ENCODE measurements around the gene PLA2G4B. TPM values are rescaled to one million over a fixed set of nuclear protein-coding genes. Genes with fewer than 3 reads are reported as not detected.

The PLA2G4B gene
- total RNA-seq, 1 experiment from 2014 or later = 3.7 TPM

GRCh38 chr15:41822957-41823356 lies 15.7 kb upstream of the PLA2G4B start:
- H3K9me3 Mint-ChIP-seq = no peaks in the 10 kb centered on the region
- peak overlapping the region in 1 of 3 experiments; percentile 88; a peak in 1 of 7 replicates for H3K27ac Mint-ChIP-seq
- H2BK15ac ChIP-seq (ENCODE audit: low read depth, low read length) = no peak overlapping the region
- H4K91ac ChIP-seq (ENCODE audit: insufficient read length, low read depth, low read length) = no peak overlapping the region
- no peak overlapping the region for H3K9ac ChIP-seq (ENCODE audit: extremely low read depth, insufficient read length, low read length)
- H3T11ph ChIP-seq (ENCODE audit: low read length) = no peak overlapping the region
- H3K4me1 Mint-ChIP-seq = peaks cover 4 to 12% of the 10 kb centered on the region in 2 experiments; a peak in 3 of 4 replicates
- H2BK120ac ChIP-seq (ENCODE audit: low read depth, low read length, poor library complexity, severe bottlenecking) = no peak overlapping the region
- no peak overlapping the region for H2BK20ac ChIP-seq (ENCODE audit: low read depth, low read length, poor library complexity, severe bottlenecking)
- H2AFZ ChIP-seq (ENCODE audit: low read length) = no peak overlapping the region
- no peak overlapping the region for H2AK5ac ChIP-seq (ENCODE audit: insufficient read length, low read length)
- no peak overlapping the region for H3K4me2 ChIP-seq (ENCODE audit: insufficient read depth, insufficient read length, low read length)
- TF ChIP-seq CTCF (conservative IDR thresholded peaks at IDR 0.05) = no peak
- no peaks in the 10 kb centered on the region for H4K20me1 ChIP-seq (ENCODE audit: control insufficient read depth, insufficient read depth, insufficient read length)
- H3K4me3 Mint-ChIP-seq = no peak overlapping the region
- WGBS (ENCODE audit: extremely low coverage, insufficient read length, low lambda C conversion rate) = no CpG with 5 or more reads among the region's 6 CpGs
- no peaks in the 10 kb centered on the region for H3K27me3 Mint-ChIP-seq (ENCODE audit: low read depth)
- no peaks in the 10 kb centered on the region for H3K4me1 ChIP-seq (ENCODE audit: insufficient read depth, low read length)
- no peak overlapping the region for H3K23ac ChIP-seq (ENCODE audit: insufficient read length, low read depth, low read length)
- no peak overlapping the region for H2BK5ac ChIP-seq (ENCODE audit: insufficient read length, low read length)
- H3K23me2 ChIP-seq (ENCODE audit: insufficient read length, low read depth, low read length, poor library complexity, severe bottlenecking) = peaks cover 5% of the 10 kb centered on the region
- H3K4ac ChIP-seq (ENCODE audit: low read depth, low read length) = no peak overlapping the region
- no peak overlapping the region for H4K5ac ChIP-seq (ENCODE audit: insufficient read length, low read depth, low read length)
- no peak overlapping the region for H3K56ac ChIP-seq (ENCODE audit: insufficient read length, low read depth, low read length)
- no peak overlapping the region for H3K14ac ChIP-seq (ENCODE audit: insufficient read depth, low read length)
- H3K79me2 ChIP-seq (ENCODE audit: insufficient read depth, low read length) = no peaks in the 10 kb centered on the region
- no peaks in the 10 kb centered on the region for H3K27me3 ChIP-seq (ENCODE audit: insufficient read depth, low read length)
- peaks cover 3 to 8% (median 4%) of the 10 kb centered on the region in 3 experiments; a peak in 5 of 7 replicates for H3K36me3 Mint-ChIP-seq (ENCODE audit: insufficient read depth in 1 of 3, low read depth in 3 of 3)
- no peak overlapping the region for H2BK12ac ChIP-seq (ENCODE audit: insufficient read length, low read depth, low read length)
- H3K79me1 ChIP-seq (ENCODE audit: insufficient read depth, low read depth, low read length, poor library complexity, severe bottlenecking) = no peaks in the 10 kb centered on the region
- H3K18ac ChIP-seq (ENCODE audit: insufficient read length, low read depth, low read length) = no peak overlapping the region
- no peak overlapping the region for H3K27ac ChIP-seq (ENCODE audit: insufficient read length, low read depth, low read length)
- H3K9me3 ChIP-seq (ENCODE audit: control insufficient read depth, low read depth, low read length) = no peaks in the 10 kb centered on the region
- H4K8ac ChIP-seq (replicated peaks; ENCODE audit: insufficient read length, low read depth, low read length) = no peak overlapping the region
- DNase-seq = no peak
